B cell (primary cell): Measurements from ENCODE around the gene ZNF483. TPM values are rescaled to one million over a fixed set of nuclear protein-coding genes. Genes with fewer than 3 reads are reported as not detected.
"Not testable (repeated sequence)": the region's sequence is repeated elsewhere in the genome, so short reads cannot be mapped to it uniquely, and the experiment has no call there.

Experiments
- ATAC-seq: fragments of 200-7000 bp; cut with Tn5 transposase; one replicate; pipeline ENCODE4 v1.10.0; 2021; ENCODE audit warnings: low read depth, mild to moderate bottlenecking, moderate number of reproducible peaks, moderate library complexity
- CTCF ChIA-PET: fragments of 350-600 bp; sonication (Branson Sonifier 250); formaldehyde crosslinking; loops from one replicate; lab custom pipeline; 2021; ENCODE audit warnings: antibody characterized with exemption, inconsistent platforms; lab: Charles Lee
- POLR2A ChIA-PET: fragments of 350-600 bp; sonication (Branson Sonifier 250); formaldehyde crosslinking; loops from one replicate; lab custom pipeline; 2021; ENCODE audit warnings: antibody characterized with exemption; lab: Charles Lee
- DNase-seq: peaks from one replicate; pipeline ENCODE4 v3.0.0; 2013
- H2AFZ ChIP-seq: 2 replicates; pipeline ENCODE4 v1.6.1; 2012; ENCODE audit warnings: mild to moderate bottlenecking, low read depth, low read length; ENCODE audit not compliant: insufficient read depth, poor library complexity, severe bottlenecking
- H3K27ac ChIP-seq, 2 donors: 1 replicate in 1 of 2; 2 replicates in 1 of 2; pipeline ENCODE4 v1.5.1; 2012 to 2013; ENCODE audit warnings: low read length in 2 of 2, mild to moderate bottlenecking in 2 of 2, moderate library complexity in 1 of 2
- H3K27me3 ChIP-seq, 4 experiments: fragments of 200-600 bp in 1 of 4; sonication (generic) in 1 of 4; replicated peaks in 1 of 4; 1 replicate in 2 of 4; 2 replicates in 2 of 4; pipeline versions ENCODE4 v1.6.1 to v1.7.0; 2013 to 2016; ENCODE audit warnings: low read length in 3 of 4, mild to moderate bottlenecking in 2 of 4, mixed read lengths in 1 of 4, moderate library complexity in 1 of 4; ENCODE audit not compliant: insufficient read depth in 4 of 4, control insufficient read depth in 3 of 4; ENCODE audit errors: control extremely low read depth in 1 of 4
- H3K36me3 ChIP-seq, 2 experiments: replicated peaks in 1 of 2; 1 replicate in 1 of 2; 2 replicates in 1 of 2; pipeline versions ENCODE4 v1.6.1 to v1.7.1; 2013; ENCODE audit warnings: low read length in 1 of 2; ENCODE audit not compliant: insufficient read depth in 2 of 2, control insufficient read depth in 1 of 2; ENCODE audit errors: control extremely low read depth in 1 of 2, extremely low read depth in 1 of 2
- H3K4me1 ChIP-seq, 2 donors: fragments of 200-600 bp in 1 of 2; sonication (generic) in 1 of 2; 1 replicate in 1 of 2; 2 replicates in 1 of 2; pipeline versions ENCODE4 v1.5.1 to v1.6.1; 2013 to 2017; ENCODE audit warnings: low read length in 2 of 2; ENCODE audit not compliant: control insufficient read depth in 2 of 2, insufficient read depth in 2 of 2
- H3K4me2 ChIP-seq: replicated peaks from 2 replicates; pipeline ENCODE3; 2012; ENCODE audit warnings: mild to moderate bottlenecking, low read depth, low read length; ENCODE audit not compliant: poor library complexity, severe bottlenecking
- H3K4me3 ChIP-seq, 5 experiments: fragments of 200-600 bp in 1 of 5; sonication (generic) in 1 of 5; 1 replicate in 3 of 5; 2 replicates in 2 of 5; pipeline versions ENCODE4 v1.5.1 to v1.7.0; 2011 to 2016; ENCODE audit warnings: low read length in 4 of 5, mild to moderate bottlenecking in 4 of 5, low read depth in 2 of 5, control low read depth in 1 of 5, moderate library complexity in 1 of 5; ENCODE audit not compliant: insufficient read depth in 1 of 5; ENCODE audit errors: control extremely low read depth in 1 of 5, extremely low read depth in 1 of 5
- H3K79me2 ChIP-seq: fragments of 200-600 bp; sonication (generic); one replicate; pipeline ENCODE4 v1.6.0; 2016; ENCODE audit warnings: low read length; ENCODE audit not compliant: control insufficient read depth, insufficient read depth
- H3K9ac ChIP-seq: fragments of 200-600 bp; sonication (generic); 2 replicates; pipeline ENCODE4 v1.6.1; 2017; ENCODE audit warnings: mild to moderate bottlenecking, low read length, moderate library complexity
- H3K9me3 ChIP-seq, 3 donors: one replicate each; pipeline versions ENCODE4 v1.6.1 to v1.7.1; 2013; ENCODE audit warnings: low read length in 2 of 3; ENCODE audit not compliant: control insufficient read depth in 2 of 3, insufficient read depth in 1 of 3; ENCODE audit errors: control extremely low read depth in 1 of 3
- H4K20me1 ChIP-seq: 2 replicates; pipeline ENCODE4 v1.6.0; 2012; ENCODE audit warnings: mild to moderate bottlenecking, low read length; ENCODE audit not compliant: insufficient read depth, control insufficient read depth, poor library complexity, severe bottlenecking
- H3K27ac Mint-ChIP-seq: one replicate; pipeline ENCODE4 v1.8.0; 2021; ENCODE audit warnings: mixed read lengths
- H3K27me3 Mint-ChIP-seq: one replicate; pipeline ENCODE4 v1.8.0; 2021; ENCODE audit warnings: mixed read lengths
- H3K4me1 Mint-ChIP-seq: one replicate; pipeline ENCODE4 v1.8.0; 2021; ENCODE audit warnings: mixed read lengths
- H3K4me3 Mint-ChIP-seq: one replicate; pipeline ENCODE4 v1.8.0; 2021; ENCODE audit warnings: mixed read lengths
- H3K9me3 Mint-ChIP-seq: one replicate; pipeline ENCODE4 v1.8.0; 2022; ENCODE audit warnings: mixed read lengths; ENCODE audit not compliant: insufficient read depth
- CTCF ChIP-seq: fragments of 200-600 bp; IDR thresholded peaks from one replicate; pipeline ENCODE4 v1.8.0; 2022; ENCODE audit warnings: antibody characterized with exemption, mild to moderate bottlenecking
- EZH2 ChIP-seq: IDR thresholded peaks from 2 replicates; pipeline ENCODE4 v1.6.1; 2012; ENCODE audit warnings: borderline replicate concordance, low read depth, mild to moderate bottlenecking, moderate library complexity, low read length; ENCODE audit not compliant: insufficient read depth, poor library complexity, severe bottlenecking
- WGBS: methylation state at CpG from one replicate; pipeline ENCODE4 v1.1.5; 2013; ENCODE audit warnings: missing lambda C conversion rate; ENCODE audit not compliant: insufficient coverage; 5-methylcytosine and 5-hydroxymethylcytosine counted together
- intact Hi-C: fragments of 100-400 bp; cut with micrococcal nuclease; formaldehyde crosslinking; loops from one replicate; pipeline ENCODE4 v1.10.0; 2022
- polyA plus RNA-seq: library from polyadenylated mRNA; depleted of rRNA; stranded (reverse); fragments of >200 nt; gene quantifications from 2 replicates; pipeline ENCODE4 v1.2.3, GENCODE V29; 2012
- total RNA-seq, 2 donors: library from RNA; stranded (reverse); fragments of 120-200 nt in 1 of 2; gene quantifications; 1 replicate in 1 of 2; 2 replicates in 1 of 2; pipeline versions ENCODE4 v1.2.3 to v1.2.4, GENCODE V29; 2013 to 2022

ZNF483 gene
- total and polyA plus RNA-seq, 2 donors (not counting 1 experiment from before 2014, with no cell fraction given) = 0.43 to 3.0 TPM

GRCh38 chr9:111548623-111549022, 23.6 kb downstream of the ZNF483 start:
- H3K4me1 Mint-ChIP-seq = no peaks in the 10 kb centered on the region
- H3K9me3 ChIP-seq = peaks cover 3 to 57% (median 15%) of the 10 kb centered on the region in 3 donors
- no peaks in the 10 kb centered on the region for H3K27me3 ChIP-seq
- CTCF ChIA-PET = no interaction called here
- H3K27ac ChIP-seq = no peak overlapping the region
- intact Hi-C loops = no loop called here
- POLR2A ChIA-PET = no interaction called here
- H3K27me3 Mint-ChIP-seq = no peaks in the 10 kb centered on the region
- WGBS = 100% methylated on average over 1 of the region's 2 CpGs
- no peak overlapping the region for H2AFZ ChIP-seq
- no peak for DNase-seq
- no peak overlapping the region for H3K4me3 Mint-ChIP-seq
- no peaks in the 10 kb centered on the region for H4K20me1 ChIP-seq
- H3K4me3 ChIP-seq = no peak overlapping the region
- H3K9ac ChIP-seq = no peak overlapping the region
- H3K4me1 ChIP-seq = no peaks in the 10 kb centered on the region
- no peak overlapping the region for H3K4me2 ChIP-seq
- no peaks in the 10 kb centered on the region for H3K36me3 ChIP-seq
- no peak for ATAC-seq
- TF ChIP-seq EZH2 (no peak), CTCF (no peak)
- no peak overlapping the region for H3K27ac Mint-ChIP-seq
- H3K79me2 ChIP-seq = no peaks in the 10 kb centered on the region
- H3K9me3 Mint-ChIP-seq = peaks cover 19% of the 10 kb centered on the region

- H3K36me3 ChIP-seq, H3K27ac Mint-ChIP-seq, H3K4me3 ChIP-seq, ATAC-seq, H3K4me2 ChIP-seq, H3K79me2 ChIP-seq, H3K4me3 Mint-ChIP-seq, POLR2A ChIA-PET, H2AFZ ChIP-seq, H3K4me1 ChIP-seq, intact Hi-C loops, H4K20me1 ChIP-seq, H3K27me3 ChIP-seq, CTCF ChIA-PET, H3K4me1 Mint-ChIP-seq, H3K9ac ChIP-seq, H3K27me3 Mint-ChIP-seq, DNase-seq, H3K27ac ChIP-seq: not testable (repeated sequence)
- H3K9me3 Mint-ChIP-seq = peaks cover 18% of the 10 kb centered on the region
- peaks cover 1 to 43% (median 23%) of the 10 kb centered on the region in 3 donors for H3K9me3 ChIP-seq
- no CpG with 5 or more reads among the region's 2 CpGs for WGBS
These were observed 30.4 kb downstream of the ZNF483 start for GRCh38 chr9:111555425-111555824.
